HepG2 (cell line): ENCODE data around the gene LAMA1. TPM values are rescaled to one million over a fixed set of nuclear protein-coding genes. Genes with fewer than 3 reads are reported as not detected.

Experiments
- ADNP ChIP-seq: sonication (generic); formaldehyde crosslinking; IDR thresholded peaks from 2 replicates; pipeline ENCODE4 v1.4.0; 2020; ENCODE audit warnings: missing genetic modification reagents
- AHDC1 ChIP-seq: sonication (generic); formaldehyde crosslinking; IDR thresholded peaks from 2 replicates; pipeline ENCODE4 v1.5.1; 2020; ENCODE audit warnings: mild to moderate bottlenecking, missing genetic modification reagents, borderline replicate concordance
- CBX1 ChIP-seq: IDR thresholded peaks from one replicate; pipeline ENCODE4 v1.6.1; 2016; ENCODE audit warnings: antibody characterized with exemption, low read depth
- DMAP1 ChIP-seq: IDR thresholded peaks from 2 replicates; pipeline ENCODE4 v1.6.1; 2016
- FOXA1 ChIP-seq, 2 experiments: fragments of 450-650 bp in 1 of 2; sonication (generic) in 1 of 2; formaldehyde crosslinking in 1 of 2; IDR thresholded peaks; 2 replicates each; pipeline versions ENCODE4 v1.4.0 to v1.6.1; 2016 to 2020; ENCODE audit warnings: missing genetic modification reagents in 1 of 2
- HOXA5 ChIP-seq: sonication (generic); formaldehyde crosslinking; IDR thresholded peaks from 2 replicates; pipeline ENCODE4 v1.4.0; 2020; ENCODE audit warnings: missing genetic modification reagents
- KAT7 ChIP-seq: IDR thresholded peaks from 2 replicates; pipeline ENCODE4 v1.6.1; 2018; ENCODE audit warnings: borderline replicate concordance, missing compliant biosample characterization
- KLF12 ChIP-seq: sonication (generic); formaldehyde crosslinking; IDR thresholded peaks from 2 replicates; pipeline ENCODE4 v1.4.0; 2020; ENCODE audit warnings: missing genetic modification reagents, borderline replicate concordance
- NFIC ChIP-seq: IDR thresholded peaks from 2 replicates; pipeline ENCODE4 v1.6.1; 2012; ENCODE audit warnings: mild to moderate bottlenecking, low read length, inconsistent platforms
- PHF8 ChIP-seq: sonication (generic); formaldehyde crosslinking; IDR thresholded peaks from 2 replicates; pipeline ENCODE4 v1.5.0; 2020; ENCODE audit warnings: missing genetic modification reagents
- RNF2 ChIP-seq: fragments of 450-650 bp; conservative IDR thresholded peaks from 2 replicates; pipeline ENCODE4 v1.6.1; 2016; ENCODE audit warnings: low read depth
- SOX6 ChIP-seq, 2 experiments: fragments of 450-650 bp in 1 of 2; sonication (generic) in 1 of 2; formaldehyde crosslinking in 1 of 2; IDR thresholded peaks; 2 replicates each; pipeline versions ENCODE4 v1.4.0 to v1.6.1; 2017 to 2020; ENCODE audit warnings: antibody characterized with exemption in 1 of 2, mild to moderate bottlenecking in 1 of 2, missing genetic modification reagents in 1 of 2
- XBP1 ChIP-seq: sonication (generic); formaldehyde crosslinking; IDR thresholded peaks from 2 replicates; pipeline ENCODE4 v1.5.0; 2020; ENCODE audit warnings: missing genetic modification reagents
- ZBTB14 ChIP-seq: sonication (generic); formaldehyde crosslinking; IDR thresholded peaks from 2 replicates; pipeline ENCODE4 v1.4.0; 2020; ENCODE audit warnings: missing genetic modification reagents
- ZMAT5 ChIP-seq: sonication (generic); formaldehyde crosslinking; IDR thresholded peaks from 2 replicates; pipeline ENCODE4 v1.5.0; 2020; ENCODE audit warnings: mild to moderate bottlenecking, low read depth, missing genetic modification reagents, borderline replicate concordance
- ZNF136 ChIP-seq: sonication (generic); formaldehyde crosslinking; IDR thresholded peaks from 2 replicates; pipeline ENCODE4 v1.8.1; 2022; ENCODE audit warnings: low read depth, mild to moderate bottlenecking, moderate library complexity, missing genetic modification reagents
- ZNF441 ChIP-seq: sonication (generic); formaldehyde crosslinking; IDR thresholded peaks from 2 replicates; pipeline ENCODE4 v1.7.0; 2021; ENCODE audit warnings: missing genetic modification reagents, borderline replicate concordance
- ZNF770 ChIP-seq: sonication (generic); formaldehyde crosslinking; IDR thresholded peaks from 2 replicates; pipeline ENCODE4 v1.5.0; 2020; ENCODE audit warnings: mild to moderate bottlenecking, missing genetic modification reagents
- ZNF780A ChIP-seq: sonication (generic); formaldehyde crosslinking; IDR thresholded peaks from 2 replicates; pipeline ENCODE4 v1.8.0; 2022; ENCODE audit warnings: mild to moderate bottlenecking, missing genetic modification reagents, moderate library complexity
- ZSCAN29 ChIP-seq: sonication (generic); formaldehyde crosslinking; conservative IDR thresholded peaks from 2 replicates; pipeline ENCODE4 v1.4.0; 2020; ENCODE audit warnings: mild to moderate bottlenecking, missing genetic modification reagents
- polyA plus RNA-seq, 8 experiments: library from polyadenylated mRNA; depleted of rRNA in 3 of 8; stranded (reverse) in 7 of 8; unstranded in 1 of 8; fragments of >200 nt; fragmentation: Illumina TruSeq in 4 of 8; extraction: Trizol in 4 of 8; gene quantifications; 2 replicates each; pipeline versions ENCODE4 v1.2.1 to v1.2.3, GENCODE V29; 2011 to 2016; ENCODE audit warnings: low read depth in 4 of 8, missing spikeins in 1 of 8, mixed read lengths in 1 of 8; ENCODE audit not compliant: insufficient read depth in 1 of 8
- total RNA-seq, 5 experiments: library from RNA; depleted of rRNA; stranded (reverse); fragments of >200 nt; fragmentation: Illumina TruSeq; extraction: Trizol; gene quantifications; 2 replicates each; pipeline ENCODE4 v1.2.3, GENCODE V29; 2016; ENCODE audit warnings: low read depth in 1 of 5

The LAMA1 gene
- total and polyA plus RNA-seq, 2 of the 13 experiments (the other 11 are each of a cell fraction or from before 2014, with no cell fraction given): 0.05 to 0.44 TPM

GRCh38 chr18:6962571-6963451 is 154.8 kb downstream of the LAMA1 start (continued):
- TF ChIP-seq AHDC1 (CRISPR knock-in tag): peak; percentile 74; the same call in 1 of the 2 replicates
- TF ChIP-seq ADNP (CRISPR knock-in tag): no peak
- TF ChIP-seq ZMAT5 (CRISPR knock-in tag): no peak
- TF ChIP-seq XBP1 (CRISPR knock-in tag): no peak
- TF ChIP-seq ZNF780A (CRISPR knock-in tag): no peak
- no peak for TF ChIP-seq KLF12
- no peak for TF ChIP-seq RNF2
- no peak for TF ChIP-seq ZNF770 (CRISPR knock-in tag)
- 0 out of 2 replicates have a peak, but pooled peaks have one; percentile 15 for TF ChIP-seq PHF8 (CRISPR knock-in tag)
- no peak for TF ChIP-seq ZNF441 (CRISPR knock-in tag)
- no peak for TF ChIP-seq ZNF136
- no peak for TF ChIP-seq ZBTB14
- peak; percentile 13; the same call in 1 of the 2 replicates for TF ChIP-seq NFIC
- TF ChIP-seq HOXA5: no peak
- TF ChIP-seq CBX1: no peak
- TF ChIP-seq SOX6 (IDR thresholded peaks at IDR 0.05): no peak
- peak; percentile 56 for TF ChIP-seq SOX6 (CRISPR knock-in tag; IDR thresholded peaks at IDR 0.05)
- 0 out of 2 replicates have a peak, but pooled peaks have one; percentile 31 for TF ChIP-seq ZSCAN29
- TF ChIP-seq KAT7 (CRISPR knock-in tag): no peak
- no peak for TF ChIP-seq FOXA1 (IDR thresholded peaks at IDR 0.05)
- TF ChIP-seq FOXA1 (CRISPR knock-in tag; IDR thresholded peaks at IDR 0.05): peak; percentile 62
- 0 out of 2 replicates have a peak, but pooled peaks have one; percentile 20 for TF ChIP-seq DMAP1 (CRISPR knock-in tag)
